Lower lobe of right lung (tissue), 2 donors: ENCODE measurements around the gene KRT75. TPM values are rescaled to one million over a fixed set of nuclear protein-coding genes. Genes with fewer than 3 reads are reported as not detected.

Source experiments
- ATAC-seq, 2 donors: fragments of 200-7000 bp; cut with Tn5 transposase; one replicate each; pipeline ENCODE4 v1.9.1; 2020 to 2022; ENCODE audit warnings: mild to moderate bottlenecking in 2 of 2, moderate library complexity in 2 of 2
- DNase-seq: peaks from one replicate; pipeline ENCODE4 v3.0.0-alpha.2; 2020
- H3K27ac ChIP-seq: fragments of 200-600 bp; one replicate; pipeline ENCODE4 v1.8.0; 2022
- H3K27me3 ChIP-seq: fragments of 200-600 bp; one replicate; pipeline ENCODE4 v1.8.0; 2022; ENCODE audit warnings: low read depth
- H3K36me3 ChIP-seq: fragments of 200-600 bp; one replicate; pipeline ENCODE4 v1.8.0; 2022; ENCODE audit warnings: mild to moderate bottlenecking
- H3K4me1 ChIP-seq: fragments of 200-600 bp; one replicate; pipeline ENCODE4 v1.8.0; 2022
- H3K4me3 ChIP-seq: fragments of 200-600 bp; one replicate; pipeline ENCODE4 v1.8.0; 2022; ENCODE audit warnings: mild to moderate bottlenecking
- H3K9me3 ChIP-seq: fragments of 200-600 bp; one replicate; pipeline ENCODE4 v1.8.0; 2022
- CTCF ChIP-seq: fragments of 200-600 bp; IDR thresholded peaks from one replicate; pipeline ENCODE4 v1.8.0; 2022; ENCODE audit warnings: antibody characterized with exemption, mild to moderate bottlenecking
- intact Hi-C: fragments of 100-400 bp; cut with DNase I; formaldehyde crosslinking; loops from one replicate; pipeline ENCODE4 v1.11.0; 2022
- total RNA-seq: library from RNA; stranded (reverse); fragmentation: NEBNext Ultra II Directional; extraction: Animal tissue kit (Norgen Biotek cat#: 25700); gene quantifications from one replicate; pipeline ENCODE4 v1.2.1, GENCODE V29; 2021
- donor health status: DM: no; HTN: yes; CAD: no; lungs with severe emphysema.

KRT75 gene
- total RNA-seq, 1 donor from 2014 or later, result not detected

- Histone ChIP-seq H3K4me1 (no peaks in the 10 kb centered on the region), H3K27ac (no peak overlapping the region), H3K27me3 (peaks cover 6% of the 10 kb centered on the region), H3K9me3 (no peaks in the 10 kb centered on the region), H3K36me3 (no peaks in the 10 kb centered on the region), H3K4me3 (no peak overlapping the region)
- ATAC-seq, result no peak
- TF ChIP-seq CTCF, result no peak
- DNase-seq, result no peak
- intact Hi-C loops, result no loop called here
Observed at GRCh38 chr12:52436000-52436827, 2.0 kb upstream of the KRT75 start.

GRCh38 chr12:52435659-52435999 lies 1.5 kb upstream of the KRT75 start:
- intact Hi-C loops, result no loop called here
- TF ChIP-seq CTCF, result no peak
- ATAC-seq, result no peak

GRCh38 chr12:52434760-52435530 lies 774 bp upstream of the KRT75 start:
- no peak overlapping the region for H3K27ac ChIP-seq
- ATAC-seq, result no peak
- H3K36me3 ChIP-seq, result no peaks in the 10 kb centered on the region
- H3K4me3 ChIP-seq, result no peak overlapping the region
- H3K27me3 ChIP-seq, result peaks cover 13% of the 10 kb centered on the region
- intact Hi-C loops, result no loop called here
- DNase-seq, result no peak
- no peaks in the 10 kb centered on the region for H3K4me1 ChIP-seq
- TF ChIP-seq CTCF, result no peak
- no peaks in the 10 kb centered on the region for H3K9me3 ChIP-seq

More at GRCh38 chr12:52435659-52435999, 1.5 kb upstream of the KRT75 start:
- Histone ChIP-seq H3K4me1 (no peaks in the 10 kb centered on the region), H3K36me3 (no peaks in the 10 kb centered on the region), H3K4me3 (no peak overlapping the region), H3K27ac (no peak overlapping the region), H3K27me3 (peaks cover 9% of the 10 kb centered on the region), H3K9me3 (no peaks in the 10 kb centered on the region)
- DNase-seq, result no peak

- no peaks in the 10 kb centered on the region for H3K9me3 ChIP-seq
- peaks cover 13% of the 10 kb centered on the region for H3K27me3 ChIP-seq
- no peak for TF ChIP-seq CTCF
- no peak for ATAC-seq
- no peaks in the 10 kb centered on the region for H3K4me1 ChIP-seq
- intact Hi-C loops, result no loop called here
- H3K27ac ChIP-seq, result no peak overlapping the region
- no peaks in the 10 kb centered on the region for H3K36me3 ChIP-seq
- DNase-seq, result no peak
- H3K4me3 ChIP-seq, result no peak overlapping the region
Observed at GRCh38 chr12:52433501-52434080, 580 bp downstream of the KRT75 start.

- H3K4me1 ChIP-seq, result no peaks in the 10 kb centered on the region
- H3K27ac ChIP-seq, result no peak overlapping the region
- H3K9me3 ChIP-seq, result no peaks in the 10 kb centered on the region
- no peak overlapping the region for H3K4me3 ChIP-seq
- ATAC-seq (no peak), DNase-seq (no peak)
- no peak for TF ChIP-seq CTCF
- intact Hi-C loops, result no loop called here
- no peaks in the 10 kb centered on the region for H3K36me3 ChIP-seq
- H3K27me3 ChIP-seq, result peaks cover 13% of the 10 kb centered on the region
Observed at GRCh38 chr12:52432559-52433207, 1.5 kb downstream of the KRT75 start.
